Stimulated activated CD8-positive, alpha-beta memory T cell treated with anti-CD3 and anti-CD28 coated beads, Interleukin-12 subunit alpha, Interleukin-12 subunit beta, amount 100 ng/mL, for 24 hours (primary cell): ENCODE data around the gene CXXC5.

Source experiments
- DNase-seq: peaks from one replicate; pipeline ENCODE4 v3.0.0-alpha.2; 2020; ENCODE audit errors: extremely low read depth

CXXC5 gene

DNA sequence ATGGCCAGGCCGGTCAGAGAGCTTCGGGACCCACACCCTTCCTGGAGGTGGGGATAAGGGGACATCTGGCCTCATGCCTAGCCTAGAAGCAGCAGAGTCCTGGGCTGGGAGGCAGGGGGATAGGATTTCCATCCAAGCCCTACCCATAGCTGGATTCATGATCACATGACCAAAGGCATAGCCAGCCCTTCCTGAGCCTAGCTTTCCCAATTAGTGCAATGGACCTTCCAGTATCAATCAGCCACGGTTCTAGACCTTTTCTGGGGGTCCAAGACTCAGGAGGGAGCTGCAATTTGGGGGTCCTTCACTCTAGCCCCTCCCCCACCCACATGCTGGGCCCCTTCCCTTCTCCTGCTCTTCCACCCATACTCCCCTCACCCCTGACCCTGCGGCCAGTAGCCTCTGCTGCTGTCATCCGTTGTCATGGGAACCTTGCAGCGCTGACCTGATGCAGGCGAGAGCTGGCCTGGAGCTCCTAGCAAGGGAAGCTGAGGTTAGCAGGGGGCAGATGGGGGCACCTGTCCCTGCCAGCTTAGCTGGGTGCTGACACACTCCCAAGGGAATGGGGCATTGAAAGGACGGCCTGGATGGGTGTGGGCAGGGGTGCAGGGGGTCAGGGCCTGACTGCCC, 44.6 kb downstream of the CXXC5 start:
- no peak for DNase-seq

DNA sequence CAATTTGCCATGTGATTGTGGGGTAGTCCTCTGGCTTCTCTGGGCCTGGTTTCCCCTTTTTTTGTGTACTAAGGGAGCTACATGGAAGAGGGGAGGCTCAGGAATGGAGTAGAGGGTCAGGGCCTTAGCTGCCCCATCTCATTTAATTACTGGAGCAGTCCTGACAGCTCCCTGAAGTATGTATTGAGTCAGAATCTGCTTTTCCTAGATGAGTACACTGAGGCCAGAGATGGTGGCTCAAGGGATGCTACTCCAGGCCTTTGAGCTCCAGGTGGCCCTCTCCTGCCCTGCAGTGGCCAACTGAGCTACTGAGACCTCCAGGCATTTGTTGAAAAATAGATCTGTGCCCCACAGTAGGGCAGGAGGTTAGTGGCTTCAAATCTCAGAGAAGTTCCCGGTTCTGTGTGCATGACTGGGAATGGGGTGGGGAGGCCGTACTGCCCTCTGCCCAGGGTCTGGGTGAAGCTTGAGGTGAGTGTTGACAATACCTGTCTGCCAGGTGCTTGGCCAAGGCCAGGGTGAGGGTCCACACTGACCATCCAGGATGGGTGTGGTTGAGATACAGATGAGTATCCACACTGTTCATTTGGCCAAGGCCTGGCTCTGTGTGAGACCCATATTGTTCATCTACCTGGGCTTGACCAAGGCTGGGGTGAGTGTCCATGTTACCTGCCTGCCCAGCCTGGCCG, 45.7 kb downstream of the CXXC5 start:
- no peak for DNase-seq

DNA sequence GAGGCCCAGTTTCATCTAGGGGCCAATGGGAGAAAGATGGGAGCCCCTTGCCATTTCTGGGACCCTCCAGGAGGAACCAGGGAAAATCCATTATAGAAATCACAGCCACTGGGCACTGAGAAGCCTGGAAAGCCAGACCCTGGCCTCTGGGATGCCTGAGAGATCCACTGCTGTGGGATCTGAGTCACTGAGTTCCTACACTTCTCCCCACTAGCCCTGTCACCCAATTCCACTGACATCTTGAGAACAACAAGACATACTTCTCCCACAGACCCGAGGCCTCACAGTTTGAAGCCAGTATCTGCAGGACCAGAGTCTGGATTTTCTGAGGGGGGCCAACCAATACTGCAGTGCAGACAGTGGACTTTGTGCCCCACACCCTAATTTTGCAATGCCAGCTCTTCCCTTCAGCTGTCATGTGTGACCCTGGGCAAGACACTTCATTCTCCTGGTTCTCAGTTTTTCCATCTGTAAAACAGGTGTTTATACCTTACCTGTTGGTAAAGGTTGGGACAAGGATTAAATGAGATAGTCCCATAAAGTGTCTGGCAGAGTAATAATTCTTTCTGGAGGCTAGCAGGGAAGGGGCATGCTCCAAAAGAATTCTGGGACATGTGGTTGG, 46.5 kb downstream of the CXXC5 start:
- no peak for DNase-seq

DNA sequence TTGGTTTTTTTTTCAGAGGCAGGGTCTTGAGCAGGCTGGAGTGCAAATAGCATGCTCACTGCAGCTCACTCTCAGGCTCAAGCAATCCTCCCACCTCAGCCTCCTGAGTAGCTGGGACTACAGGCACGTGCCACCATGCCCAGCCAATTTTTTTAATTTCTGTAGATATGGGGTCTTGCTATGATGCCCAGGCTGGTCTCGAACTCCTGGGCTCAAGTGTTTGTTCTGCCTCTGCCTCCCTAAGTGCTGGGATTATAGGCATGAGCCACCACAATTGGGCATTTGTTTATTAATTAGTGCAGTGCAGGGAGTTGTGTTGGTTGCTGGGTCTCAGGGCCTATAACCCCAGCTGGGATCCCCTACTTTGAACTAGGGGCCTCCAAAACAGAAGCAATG, 47.0 kb downstream of the CXXC5 start:
- no peak for DNase-seq

DNA sequence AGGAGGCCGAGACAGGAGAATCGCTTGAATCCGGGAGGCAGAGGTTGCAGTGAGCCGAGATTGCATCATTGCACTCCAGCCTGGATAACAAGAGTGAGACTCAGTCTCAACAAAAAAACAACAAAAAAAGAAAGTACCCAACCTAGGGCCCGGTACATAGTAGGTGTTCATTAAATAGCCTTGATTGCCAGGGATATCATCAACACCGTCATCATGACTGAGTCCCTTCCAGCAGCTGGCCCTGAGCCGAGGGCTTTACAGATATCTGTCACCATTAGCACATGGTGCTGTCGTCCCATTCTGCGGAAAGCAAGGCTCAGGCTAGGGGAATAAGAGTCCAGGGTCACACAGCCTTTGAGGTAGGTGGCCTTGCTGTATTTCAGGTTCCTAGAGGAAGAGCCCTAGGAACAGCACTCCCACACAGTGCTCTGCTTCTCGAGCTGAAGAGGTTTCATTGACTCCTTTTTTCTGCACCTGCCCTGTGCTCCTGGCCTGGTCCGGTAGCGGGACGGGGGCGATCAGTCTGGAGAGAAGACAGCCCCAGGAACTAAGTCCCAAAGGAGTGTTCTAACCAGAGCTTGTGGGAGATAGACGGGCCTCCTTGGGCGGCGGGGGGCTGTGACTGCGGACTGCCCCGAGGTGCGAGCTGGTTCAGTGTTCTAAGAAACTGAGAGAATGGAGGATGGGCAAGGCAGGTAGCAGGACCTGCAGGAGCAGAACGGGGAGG, 48.2 kb downstream of the CXXC5 start:
- no peak for DNase-seq

DNA sequence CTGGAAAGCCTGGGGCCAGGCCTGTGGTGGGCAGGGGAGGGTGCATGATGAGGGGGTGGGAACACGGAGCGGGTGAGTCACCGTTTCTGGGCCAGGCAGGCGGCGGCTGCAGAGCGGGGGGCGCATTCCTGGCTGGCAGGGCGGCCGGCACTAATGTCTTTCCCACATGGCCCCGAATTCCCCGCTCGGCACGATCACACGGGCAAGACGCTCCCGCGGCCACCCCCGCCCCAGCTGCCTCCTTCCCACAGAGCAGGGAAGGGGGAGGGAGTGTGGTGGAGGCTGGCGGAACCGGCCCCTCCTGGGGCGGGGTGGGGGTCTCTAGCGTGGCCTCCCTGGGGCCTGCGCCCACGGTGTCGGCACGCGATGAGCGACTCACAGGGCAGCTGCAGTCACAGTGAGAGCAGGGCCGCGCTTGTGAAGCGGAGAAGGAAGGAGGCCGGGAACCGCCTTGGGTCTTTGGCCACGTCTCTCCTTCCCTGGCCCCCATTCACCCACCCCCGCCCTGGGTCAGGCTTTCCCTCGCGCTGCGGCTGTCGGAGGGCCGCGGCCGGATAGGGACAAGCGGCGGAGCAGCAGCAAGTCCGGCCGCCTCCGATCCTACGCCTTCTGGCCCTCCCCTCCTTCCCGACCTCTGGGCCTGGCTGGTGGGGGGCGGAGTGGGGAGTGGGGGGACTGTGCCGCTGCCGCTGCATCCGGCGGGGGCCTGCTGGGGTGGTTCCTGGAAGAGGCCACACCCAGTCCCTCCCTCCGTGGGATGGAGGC, 48.9 kb downstream of the CXXC5 start:
- no peak for DNase-seq

DNA sequence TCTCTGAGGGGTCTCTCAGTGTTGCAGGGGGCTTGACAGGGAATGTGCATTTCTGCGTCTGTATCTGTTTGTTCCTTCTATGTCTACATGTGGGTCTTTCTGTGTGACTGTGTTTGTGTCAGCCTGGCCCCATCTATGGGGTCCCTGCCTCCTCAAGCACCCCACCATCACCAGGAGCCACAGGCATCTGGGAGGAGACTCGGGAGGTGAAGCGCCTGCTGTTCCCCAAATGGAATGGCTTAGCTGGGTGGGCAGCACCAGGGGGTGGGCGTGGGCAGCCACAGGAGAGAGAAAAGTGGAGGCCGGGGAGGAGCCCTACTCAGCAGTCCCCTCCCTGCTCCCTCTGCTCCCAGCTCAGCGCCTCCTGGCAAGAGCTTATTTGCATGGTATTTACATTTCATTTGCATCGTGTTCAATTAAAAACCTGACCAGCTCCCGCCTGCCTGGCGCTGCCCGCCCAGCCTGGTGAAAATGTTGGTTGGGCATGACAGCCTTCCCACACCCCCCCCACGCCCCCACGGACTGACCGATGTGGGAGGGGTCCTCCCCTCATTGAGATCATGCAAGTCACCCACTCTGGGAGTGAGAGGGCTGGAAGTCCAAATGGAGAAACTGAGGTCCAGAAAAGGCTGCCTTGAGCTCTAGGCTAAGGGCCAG, 50.5 kb downstream of the CXXC5 start:
- no peak for DNase-seq

DNA sequence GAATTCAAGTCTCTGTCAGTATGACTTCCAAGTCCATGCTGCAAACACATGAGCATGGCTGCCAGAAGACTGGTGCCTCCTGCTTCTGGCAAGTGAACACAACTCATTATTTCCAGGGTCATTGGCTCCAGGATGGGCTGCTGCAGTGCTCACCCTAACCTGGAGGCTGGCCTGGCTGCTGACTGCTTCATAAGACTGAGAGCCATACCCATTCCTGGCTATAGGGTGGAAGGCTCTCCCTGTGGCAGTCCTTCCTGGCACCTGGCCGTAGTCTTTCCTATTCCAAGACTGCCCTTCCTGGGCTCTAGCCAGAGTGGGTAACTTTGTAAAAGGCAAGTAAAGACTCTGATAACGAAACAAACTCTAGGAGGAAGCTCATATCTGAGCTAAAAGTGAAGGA, 51.2 kb downstream of the CXXC5 start:
- no peak for DNase-seq

DNA sequence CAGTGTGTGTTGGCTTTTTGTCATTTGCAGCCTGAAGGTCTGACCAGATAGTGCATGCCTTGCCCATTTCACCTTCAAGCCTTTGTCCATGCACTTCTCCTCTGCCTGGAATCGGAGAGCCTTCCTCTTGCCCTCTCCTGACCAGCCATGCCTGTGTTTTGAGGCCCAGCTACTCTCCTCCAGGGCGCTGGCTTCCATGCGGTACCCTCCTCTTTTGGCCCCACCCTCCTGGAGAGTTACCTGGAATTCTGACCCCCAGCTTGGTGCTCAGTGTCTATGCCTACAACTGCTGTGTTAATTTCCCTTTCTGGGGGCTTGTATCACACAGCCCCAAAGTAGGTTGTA, 52.5 kb downstream of the CXXC5 start:
- DNase-seq = no peak

DNA sequence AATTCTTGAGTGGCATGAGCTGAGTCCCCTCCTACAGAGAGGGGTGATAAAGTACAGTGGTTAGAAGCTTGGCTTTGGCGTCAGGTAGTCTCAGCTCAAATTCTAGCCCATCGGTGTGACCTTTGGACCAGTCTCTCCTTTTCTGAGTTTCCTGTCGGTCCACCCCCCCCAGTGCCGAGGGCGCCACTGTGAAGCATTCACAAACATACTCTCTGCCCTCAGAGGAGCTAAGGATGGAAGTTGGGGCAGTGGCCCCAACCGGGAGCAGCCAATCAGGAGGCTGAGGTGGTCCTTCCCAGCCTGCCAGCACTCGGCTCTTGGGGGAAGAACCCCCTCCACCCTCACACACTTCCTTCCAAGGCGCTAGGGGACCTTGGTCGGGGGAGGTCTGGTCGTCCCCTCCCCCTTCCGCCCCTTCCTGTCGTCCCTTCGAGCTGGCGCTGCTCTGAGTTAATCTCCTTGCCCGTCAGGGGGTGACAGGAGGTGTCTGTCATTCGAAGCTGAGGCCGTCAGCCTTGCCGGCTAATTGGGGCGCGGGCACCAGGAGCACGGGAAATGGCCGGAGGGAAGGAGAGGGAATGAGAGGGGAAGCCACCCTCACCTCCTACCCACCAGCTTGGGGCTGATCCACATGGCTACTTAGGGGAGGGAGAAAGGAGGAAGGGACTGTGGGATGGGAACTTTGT, 53.0 kb downstream of the CXXC5 start:
- no peak for DNase-seq

DNA sequence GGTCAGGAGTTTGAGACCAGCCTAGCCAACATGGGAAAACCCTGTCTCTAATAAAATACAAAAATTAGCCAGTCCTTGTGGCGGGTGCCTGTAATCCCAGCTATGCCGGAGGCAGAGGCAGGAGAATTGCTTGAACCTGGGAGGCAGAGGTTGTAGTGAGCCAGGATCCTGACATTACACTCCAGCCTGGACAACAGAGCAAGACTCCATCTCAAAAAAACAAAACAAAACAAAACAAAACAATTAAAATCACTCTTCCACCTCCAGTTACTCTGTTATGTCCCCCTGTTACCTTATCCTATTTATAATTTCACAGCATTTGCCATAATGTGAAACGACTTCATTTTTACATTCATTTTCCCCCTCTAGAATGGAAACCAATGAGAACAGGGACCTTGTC, 54.4 kb downstream of the CXXC5 start:
- DNase-seq = no peak

DNA sequence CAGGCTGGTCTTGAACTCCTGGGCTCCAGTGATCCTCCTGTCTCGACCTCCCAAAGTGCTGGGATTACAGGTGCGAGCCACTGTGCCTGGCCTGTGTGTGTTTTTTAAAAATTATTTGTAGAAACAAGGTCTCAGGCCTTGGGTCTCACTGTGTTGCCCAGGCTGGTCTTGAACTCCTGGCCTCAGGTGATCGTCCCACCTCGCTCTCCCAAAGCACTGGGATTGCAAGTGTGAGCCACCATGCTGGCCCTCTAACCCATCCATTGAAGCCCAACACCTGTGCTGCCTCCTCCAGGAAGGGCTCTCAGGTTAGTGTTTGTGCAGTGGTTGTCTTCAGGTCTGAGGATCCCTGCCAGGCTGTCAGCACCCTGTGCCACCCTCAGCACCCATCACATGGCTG, 56.6 kb downstream of the CXXC5 start:
- DNase-seq = no peak

DNA sequence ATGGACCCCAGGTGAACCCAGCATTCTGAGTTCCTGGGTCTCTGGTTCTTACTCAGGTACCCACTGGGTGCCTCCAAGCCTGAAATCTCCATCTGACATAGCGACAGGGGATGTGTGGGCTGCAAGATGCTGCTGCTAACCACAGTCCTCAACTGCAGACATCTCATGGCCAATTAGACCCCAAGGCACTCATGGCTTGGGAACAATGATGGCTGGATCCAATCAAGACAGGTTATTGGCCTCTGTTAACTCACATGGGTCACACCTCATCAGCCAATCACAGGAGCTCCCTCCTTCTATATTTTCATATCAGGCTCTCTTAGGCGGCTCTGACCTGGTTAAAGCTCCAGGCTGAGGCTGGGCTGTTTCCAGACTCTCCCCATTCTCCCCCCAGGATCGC, 57.0 kb downstream of the CXXC5 start:
- no peak for DNase-seq

DNA sequence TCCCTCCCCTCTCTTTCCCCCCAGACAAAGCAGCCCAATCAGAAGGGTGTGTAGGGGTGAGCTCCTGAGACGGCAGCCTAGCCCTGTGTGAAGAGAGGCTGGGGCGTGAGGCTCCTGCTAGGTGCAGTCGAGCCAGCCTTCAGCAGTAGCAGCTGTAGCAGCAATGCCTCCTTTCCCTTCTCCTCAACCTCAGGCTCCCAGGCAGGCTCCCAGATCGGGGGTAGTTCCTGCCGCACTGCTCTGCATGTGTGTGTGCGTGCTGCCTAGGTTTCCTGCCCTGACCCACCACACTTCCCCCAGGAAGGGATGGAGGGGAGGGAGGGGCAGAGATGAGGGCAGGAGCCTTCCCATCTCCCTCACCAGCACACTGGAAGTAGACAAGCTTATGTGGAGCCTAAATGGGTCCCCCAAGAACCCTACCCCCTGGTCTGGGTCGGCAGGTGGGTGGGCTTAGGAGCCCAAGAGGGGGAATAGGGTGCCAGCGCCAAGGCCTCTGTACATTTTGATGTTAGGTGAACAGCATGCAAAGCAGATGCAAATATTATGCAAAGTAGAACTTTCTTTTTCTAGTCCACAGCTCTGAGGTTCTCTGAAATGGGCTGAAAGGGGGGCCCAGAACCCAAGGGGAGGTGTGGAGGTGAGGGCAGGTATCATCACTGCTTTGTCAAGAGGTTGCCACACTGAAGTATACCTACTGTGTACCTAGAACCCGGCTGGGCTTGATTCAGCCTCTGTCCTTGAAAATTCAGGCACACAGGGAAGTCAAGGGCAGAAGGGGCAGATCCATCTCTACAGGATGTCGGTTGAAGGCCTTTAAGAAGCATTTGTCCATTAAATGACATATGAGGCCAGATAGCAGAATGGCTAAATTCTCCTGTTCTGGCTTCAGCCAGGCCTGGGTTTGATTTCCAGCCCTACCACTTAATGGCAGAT, 57.8 kb downstream of the CXXC5 start:
- no peak for DNase-seq

DNA sequence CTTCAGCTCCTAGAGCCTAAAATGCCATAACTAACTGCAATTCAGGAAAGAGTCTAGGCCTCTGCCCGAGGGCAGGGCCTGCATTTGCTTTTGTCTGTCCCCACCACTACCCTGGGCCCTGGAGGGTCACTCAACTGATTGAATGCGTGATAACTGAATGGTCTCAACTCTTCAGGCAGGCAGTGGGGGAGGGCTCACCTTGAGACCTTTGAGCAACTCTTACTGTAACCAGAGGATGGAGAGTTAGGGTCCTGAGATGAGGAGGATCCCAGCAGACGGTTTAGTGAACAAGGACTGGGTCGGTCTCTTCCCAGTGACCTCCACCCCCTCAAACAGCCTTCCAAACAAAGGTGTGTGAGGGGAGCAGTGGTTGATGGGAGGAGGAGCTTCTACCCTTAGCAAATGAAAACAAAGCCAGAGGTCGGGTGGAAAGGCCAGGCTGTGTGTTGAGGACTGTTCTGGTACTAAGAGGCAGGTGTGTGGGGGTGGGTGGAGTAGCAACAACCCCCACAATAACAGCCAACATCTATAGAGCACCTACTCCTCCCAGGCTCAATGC, 59.4 kb downstream of the CXXC5 start:
- no peak for DNase-seq

DNA sequence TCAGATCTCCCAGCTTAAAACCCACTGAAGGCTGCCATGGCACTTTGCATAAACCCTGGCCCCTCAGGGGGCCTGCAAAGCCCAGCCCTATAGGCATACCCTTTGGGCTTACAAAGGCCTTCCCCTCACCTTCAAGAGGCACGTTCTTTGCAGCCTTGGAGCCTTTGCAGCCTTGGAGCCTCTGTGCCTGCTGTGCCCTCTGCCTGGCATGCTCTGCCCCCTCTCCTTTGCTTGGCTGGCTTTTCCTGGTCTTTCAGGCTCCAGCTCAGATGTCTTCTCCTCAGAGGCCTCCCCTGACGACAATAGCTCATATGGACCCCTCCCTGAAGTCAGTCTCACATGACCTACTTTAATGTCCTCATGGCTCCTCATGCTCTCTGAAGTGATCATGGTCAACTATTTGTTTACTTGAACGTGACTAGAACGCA, 60.3 kb downstream of the CXXC5 start:
- DNase-seq = no peak

DNA sequence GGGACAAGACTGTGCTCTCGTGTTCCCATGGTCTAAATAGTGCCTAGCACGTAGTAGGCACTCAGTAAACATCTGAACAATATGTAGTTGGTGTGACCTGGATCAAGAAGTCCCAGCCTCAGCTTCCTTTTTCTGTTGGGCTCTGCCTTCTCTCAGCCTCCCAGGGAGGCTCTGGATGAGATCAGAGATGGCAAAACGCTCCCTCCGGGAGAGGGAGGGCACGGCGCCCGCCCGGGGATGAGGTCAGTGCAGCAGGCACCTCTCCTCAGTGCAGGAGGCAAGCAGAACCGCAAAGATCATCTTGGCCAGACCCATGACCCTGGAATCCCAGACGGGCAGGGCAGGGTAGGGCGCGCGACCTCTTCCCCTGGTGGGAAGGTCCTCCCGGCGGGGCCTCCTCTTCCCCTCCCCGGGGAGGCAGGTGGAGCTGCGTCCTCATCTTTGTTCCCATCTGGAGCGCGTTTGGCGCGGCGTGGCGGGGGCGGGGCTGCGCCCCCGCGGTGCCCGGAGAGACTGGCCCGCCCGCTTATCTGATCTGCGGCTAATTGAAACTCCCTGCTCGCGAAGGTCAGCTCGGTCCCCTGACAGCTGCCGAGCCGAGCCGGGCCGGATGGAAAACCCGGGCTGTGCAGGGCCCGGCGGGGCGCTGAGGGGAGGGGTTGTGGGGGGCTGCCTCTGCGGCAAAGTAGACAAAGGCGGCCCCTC, 60.9 kb downstream of the CXXC5 start:
- DNase-seq = no peak

DNA sequence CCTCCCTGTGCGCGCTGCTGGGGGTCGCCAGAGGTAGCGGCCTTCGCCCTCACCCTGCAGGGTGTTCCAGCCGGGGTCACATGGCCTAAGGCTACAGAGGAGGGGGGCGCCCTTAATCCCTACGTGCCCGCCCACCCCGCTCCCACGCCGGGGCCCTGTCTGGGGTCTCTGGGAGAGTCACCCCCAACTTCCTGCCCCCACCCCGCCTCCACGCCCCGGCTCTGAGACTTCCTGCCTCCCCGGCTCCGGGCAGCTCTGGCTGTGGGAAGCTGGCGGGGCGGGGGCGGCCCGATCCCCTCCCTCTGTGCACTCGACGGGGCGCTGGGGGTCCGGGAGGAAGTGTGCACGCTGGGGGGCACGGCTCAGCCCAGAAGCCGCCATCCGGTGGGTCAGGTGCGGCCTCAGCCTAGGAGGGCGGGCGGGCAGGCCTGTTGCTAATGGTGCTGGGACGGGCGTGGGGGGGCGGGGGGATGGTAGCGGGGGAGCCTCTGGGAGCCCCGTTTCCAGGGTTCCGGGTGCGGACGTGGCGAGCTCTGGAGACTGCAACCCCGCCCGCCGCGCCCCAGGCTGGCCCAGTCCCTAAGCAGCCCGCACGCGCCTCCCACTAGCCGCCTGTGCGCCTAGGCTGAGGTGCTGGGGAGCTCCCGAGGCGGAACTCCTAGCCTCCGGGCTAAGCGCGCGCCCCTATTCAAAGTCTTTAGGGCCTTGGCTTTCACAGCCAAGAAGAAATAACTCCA, 61.6 kb downstream of the CXXC5 start:
- DNase-seq = no peak
